Activated CD4-positive, alpha-beta T cell treated with anti-CD3 and anti-CD28 coated beads for 48 hours (primary cell): Measurements from ENCODE around the gene NUDT13.
A peak's percentile ranks its signal among the peaks of the same experiment; 100 is the strongest.
"Not testable (repeated sequence)": the region's sequence is repeated elsewhere in the genome, so short reads cannot be mapped to it uniquely, and the experiment has no call there.

ENCODE experiments used
- DNase-seq: peaks from one replicate; pipeline ENCODE4 v3.0.0-alpha.2; 2020

NUDT13 gene

DNA sequence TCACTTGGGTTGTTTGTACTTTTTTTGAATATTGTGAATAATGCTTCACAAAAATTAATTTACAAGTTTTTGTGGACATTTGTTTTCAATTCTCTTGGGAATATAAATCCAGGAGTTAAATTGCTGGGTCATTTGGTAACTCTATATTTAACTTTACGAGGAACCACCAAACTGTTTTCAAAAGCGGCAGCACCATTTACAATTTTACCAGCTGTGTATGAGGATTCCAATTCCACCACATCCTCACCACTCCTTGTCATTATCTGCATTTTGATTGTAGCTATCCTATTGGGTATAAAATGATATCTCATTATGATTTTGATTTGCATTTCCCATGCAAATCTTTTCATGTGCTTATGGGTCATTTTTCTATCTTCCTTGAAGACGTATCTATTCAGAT is 4.0 kb upstream of the NUDT13 start:
- no peak for DNase-seq

DNA sequence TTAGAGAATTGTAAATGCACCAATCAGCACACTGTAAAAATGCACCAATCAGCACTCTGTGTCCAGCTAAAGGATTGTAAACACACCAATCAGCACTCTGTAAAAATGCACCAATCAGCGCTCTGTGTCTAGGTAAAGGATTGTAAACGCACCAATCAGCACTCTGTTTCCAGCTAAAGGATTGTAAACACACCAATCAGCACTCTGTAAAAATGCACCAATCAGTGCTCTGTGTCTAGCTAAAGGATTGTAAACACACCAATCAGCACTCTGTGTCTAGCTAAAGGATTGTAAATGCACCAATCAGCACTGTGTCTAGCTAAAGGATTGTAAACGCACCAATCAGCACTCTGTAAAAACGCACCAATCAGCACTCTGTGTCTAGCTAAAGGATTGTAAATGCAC is 1.0 kb upstream of the NUDT13 start:
- not testable (repeated sequence) for DNase-seq

DNA sequence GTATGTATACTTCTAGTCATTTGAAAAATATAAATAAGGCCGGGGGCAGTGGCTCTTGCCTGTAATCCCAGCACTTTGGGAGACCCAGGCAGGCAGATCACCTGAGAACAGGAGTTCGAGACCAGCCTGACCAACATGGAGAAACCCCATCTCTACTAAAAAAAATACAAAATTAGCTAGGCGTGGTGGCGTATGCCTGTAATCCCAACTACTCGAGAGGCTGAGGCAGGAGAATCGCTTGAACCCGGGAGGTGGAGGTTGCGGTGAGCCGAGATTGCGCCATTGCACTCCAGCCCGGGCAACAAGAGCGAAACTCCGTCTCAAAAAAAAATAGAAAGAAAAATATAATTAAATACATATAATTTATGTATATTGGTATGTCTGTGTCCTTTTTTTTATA is 1.8 kb downstream of the NUDT13 start:
- not testable (repeated sequence) for DNase-seq

DNA sequence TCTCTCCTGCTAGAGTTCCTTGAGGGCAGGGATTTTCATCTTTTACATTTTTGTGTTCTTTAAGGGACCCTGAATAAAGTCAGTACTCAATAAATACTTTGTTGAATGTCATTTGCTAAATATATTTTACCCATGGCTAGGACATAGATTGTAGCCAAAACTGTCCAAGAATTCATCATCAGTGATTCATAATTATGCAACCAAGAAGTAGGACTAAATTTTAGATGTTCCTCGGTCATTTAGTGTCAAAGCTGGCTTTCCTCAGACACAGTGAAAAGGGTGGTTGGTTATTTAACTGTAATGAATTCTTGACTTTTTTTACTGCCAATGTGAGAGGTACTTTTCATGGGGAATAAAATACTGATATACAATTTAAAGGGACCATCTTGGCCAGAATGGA is 3.3 kb downstream of the NUDT13 start:
- DNase-seq = no peak

DNA sequence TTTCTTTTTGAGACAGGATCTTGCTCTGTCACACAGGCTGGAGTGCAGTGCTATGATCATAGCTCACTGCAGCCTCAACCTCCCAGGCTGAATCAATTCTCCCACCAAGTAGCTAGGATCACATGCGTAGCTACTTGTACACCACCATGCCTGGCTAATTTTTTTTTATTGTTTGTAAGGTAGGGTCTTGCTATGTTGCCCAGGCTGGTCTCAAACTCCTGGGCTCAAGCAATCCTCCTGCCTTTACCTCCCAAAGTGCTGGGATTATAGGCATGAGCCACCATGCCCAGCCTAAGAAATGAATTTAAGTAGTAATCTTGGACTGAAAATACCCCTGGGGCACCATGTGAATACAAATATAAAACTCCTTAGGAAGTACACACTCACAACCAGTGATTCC is 5.8 kb downstream of the NUDT13 start:
- no peak for DNase-seq

DNA sequence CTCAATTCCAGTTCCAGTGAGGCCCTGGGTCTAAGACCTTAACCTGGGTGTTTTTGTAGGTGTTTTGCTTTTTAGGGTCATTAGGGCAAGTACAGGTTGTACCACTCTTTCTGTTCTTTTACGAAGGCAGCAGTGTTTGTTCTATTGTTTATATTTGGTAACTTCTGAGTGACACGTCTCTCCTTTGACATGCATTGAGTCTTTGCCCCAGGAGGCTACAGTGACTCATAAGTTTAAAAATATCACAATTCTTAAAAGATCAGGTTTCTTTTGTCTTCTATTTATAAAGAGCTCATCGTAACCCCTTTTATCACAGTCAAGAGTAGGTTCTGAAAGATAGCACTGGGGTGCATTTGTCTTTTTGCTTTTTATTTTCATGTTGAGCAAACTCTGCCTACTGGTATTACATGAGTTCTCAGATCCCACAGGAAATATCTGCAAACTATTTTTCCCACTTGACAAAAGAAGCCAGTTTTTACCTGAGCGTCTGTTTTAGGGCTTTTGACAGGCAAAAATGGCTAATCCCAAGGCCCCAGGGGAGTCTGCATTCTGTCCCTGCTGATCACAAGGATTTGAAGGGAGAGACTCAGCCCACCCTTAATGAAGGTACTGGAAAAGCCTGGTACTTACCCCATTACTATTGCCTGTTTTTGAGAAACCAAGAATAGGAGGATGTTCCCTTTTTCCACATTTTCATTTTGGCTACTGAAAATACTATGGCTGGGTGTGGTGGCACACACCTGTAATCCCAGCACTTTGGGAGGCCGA is 7.9 kb downstream of the NUDT13 start:
- no peak for DNase-seq

DNA sequence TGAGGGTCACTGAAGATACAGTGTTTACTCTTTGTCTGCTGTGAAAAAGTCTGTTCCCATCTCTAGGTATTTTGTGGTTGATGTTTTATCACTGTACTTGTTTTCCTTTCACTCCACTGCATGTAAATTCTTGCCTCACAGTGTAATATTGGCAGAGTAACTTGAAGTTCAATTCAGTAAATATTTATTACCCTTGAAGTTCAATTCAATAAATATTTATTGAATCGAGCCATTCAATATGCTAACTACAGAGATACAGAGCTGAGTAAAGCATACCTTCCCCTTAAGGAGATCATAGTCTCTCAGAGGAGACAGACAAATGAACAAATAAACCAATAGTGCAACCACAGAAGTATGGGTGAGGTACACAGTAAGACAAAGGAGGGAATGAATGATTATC is 9.2 kb downstream of the NUDT13 start:
- no peak for DNase-seq

DNA sequence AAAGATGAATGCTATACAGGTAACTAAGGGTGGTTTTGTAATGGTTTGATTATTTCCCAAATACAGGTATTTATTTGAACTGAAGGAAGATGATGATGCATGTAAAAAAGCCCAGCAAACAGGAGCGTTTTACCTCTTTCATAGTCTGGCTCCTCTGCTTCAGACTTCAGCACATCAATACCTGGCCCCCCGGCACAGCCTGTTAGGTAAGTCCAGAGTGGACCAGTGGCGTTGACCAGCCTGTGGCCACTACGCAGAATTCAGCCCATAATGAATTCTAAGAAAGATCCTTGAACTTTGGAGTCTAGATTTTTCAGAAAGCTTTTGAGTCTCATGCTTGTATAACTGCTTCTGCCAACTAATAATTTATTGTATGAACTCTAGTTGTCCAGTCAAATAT is 9.7 kb downstream of the NUDT13 start:
- DNase-seq = no peak

DNA sequence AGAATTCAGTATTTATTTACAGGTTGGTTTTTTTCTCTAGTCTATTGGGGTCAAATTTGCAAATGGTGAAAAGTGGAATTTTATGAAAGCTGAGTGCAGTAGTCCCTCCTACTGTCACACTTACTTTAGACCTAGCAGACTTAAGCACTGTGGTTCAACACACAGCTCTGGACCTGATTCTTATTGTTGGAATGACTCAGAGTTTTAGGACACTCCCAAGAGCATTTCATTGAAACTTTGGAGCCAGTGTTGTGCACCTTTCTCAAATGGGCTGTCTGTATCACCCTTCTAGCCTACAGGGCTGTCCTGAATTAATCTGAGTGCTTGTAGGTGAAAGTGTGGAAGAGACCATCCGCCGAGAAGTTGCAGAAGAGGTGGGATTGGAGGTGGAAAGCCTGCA is 16.1 kb downstream of the NUDT13 start:
- DNase-seq = no peak

DNA sequence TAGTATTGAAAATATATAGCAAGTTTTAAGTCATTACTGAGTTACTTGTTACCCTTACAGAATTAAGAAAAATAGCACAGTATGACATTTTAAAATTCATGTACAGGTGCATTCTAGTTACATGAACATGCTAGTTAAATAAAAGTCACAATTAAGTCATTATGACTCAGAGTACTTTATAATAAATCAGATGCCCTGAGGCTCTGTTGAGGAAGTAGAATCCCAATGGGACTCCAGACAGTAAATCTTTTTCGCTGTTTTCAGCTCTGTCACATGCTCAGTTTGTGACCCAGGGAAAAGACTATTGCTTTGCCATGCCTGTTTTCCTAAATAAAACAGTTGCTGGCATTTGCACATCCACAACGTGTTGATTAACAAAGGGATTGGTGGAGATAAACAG is 21.0 kb downstream of the NUDT13 start:
- no peak for DNase-seq

DNA sequence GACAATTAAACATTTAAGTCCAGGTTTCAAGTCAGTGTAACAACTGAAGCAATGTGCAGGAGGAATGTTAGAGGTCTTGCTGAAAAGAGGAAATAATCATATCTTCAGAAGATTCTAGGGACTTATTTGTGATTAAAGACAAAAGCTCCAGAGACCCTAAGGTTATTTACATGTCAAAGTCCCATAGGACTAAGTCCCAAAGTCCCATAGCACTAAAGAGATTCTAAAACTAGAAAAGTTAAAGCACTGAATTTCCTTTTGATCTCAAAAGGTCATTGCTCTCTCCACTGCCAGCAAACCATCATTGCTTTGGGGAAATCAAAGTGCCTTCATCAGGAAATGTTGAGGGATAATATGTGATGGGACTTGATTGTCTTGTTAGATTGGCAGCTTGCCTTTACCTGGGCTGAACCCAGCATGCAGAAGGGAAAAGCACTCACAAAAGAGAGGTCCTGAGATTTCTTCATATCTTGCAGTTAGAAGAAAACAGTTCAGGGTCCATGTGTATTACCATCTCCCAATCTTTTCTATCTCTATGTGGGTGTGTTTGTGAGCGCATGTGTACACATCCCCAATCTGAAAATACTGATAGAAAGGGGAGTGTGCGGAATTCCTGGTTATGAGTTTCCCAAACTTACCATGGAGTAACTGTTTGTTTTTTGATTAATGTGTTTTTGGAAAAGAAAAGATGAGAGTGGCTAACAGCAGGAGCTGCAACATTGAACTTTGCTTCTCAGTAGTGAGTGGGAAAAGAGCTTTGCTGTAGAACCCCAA is 21.8 kb downstream of the NUDT13 start:
- DNase-seq = no peak

DNA sequence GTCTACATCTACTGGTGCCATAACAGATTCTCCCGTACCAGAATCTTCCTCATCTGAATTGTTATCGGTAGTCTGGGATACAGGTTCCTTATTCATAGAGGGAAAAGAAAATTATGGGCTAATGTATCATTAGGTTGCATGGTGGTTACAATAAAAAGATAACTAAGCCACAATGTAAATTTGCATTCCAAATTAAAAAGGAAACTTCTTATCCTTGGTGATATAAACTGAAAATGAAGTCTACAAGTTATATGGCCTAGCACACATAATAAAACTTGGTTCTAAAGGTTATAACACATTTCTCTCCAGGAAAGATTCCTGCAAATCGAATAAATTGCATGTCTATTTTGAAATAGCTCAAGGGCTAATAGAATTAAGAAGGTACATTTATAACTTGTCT is 24.5 kb downstream of the NUDT13 start:
- no peak for DNase-seq

DNA sequence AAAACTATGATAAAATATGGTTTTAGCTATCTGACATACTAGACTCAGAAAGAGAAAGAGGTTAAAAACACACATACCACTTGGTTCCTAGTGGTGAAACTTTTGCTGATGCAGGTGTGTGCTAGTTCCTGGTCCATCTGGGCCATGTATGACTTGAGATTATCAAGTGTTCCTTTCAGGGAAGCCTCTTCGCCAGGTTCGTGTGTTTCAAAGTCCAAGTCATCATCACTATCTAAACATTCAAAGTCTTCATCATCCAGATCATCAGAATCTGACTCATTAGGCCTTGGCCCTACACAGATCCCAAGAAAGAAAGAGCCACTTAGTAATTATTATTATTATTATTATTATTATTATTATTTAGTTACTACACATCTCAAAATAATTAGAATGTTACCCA is 26.4 kb downstream of the NUDT13 start:
- DNase-seq = no peak

DNA sequence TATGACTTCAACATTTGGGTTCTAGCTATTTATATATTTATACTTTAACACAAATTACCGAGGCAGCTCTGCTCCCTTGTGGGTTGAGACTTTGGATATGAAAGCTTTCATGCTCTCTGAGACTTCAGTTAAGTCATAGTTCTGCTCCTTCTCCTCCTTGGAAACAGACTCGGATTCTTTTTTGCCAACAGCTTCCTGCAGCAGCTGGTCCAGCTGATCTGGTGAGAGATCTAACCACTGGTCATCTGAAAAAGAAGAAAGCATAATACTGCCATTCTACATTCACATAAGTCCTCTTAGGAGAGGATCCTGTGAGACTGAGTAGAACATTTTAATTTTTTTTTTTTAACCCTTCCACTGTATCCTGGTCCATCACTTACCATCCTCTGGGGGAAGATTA is 29.0 kb downstream of the NUDT13 start:
- DNase-seq = no peak

DNA sequence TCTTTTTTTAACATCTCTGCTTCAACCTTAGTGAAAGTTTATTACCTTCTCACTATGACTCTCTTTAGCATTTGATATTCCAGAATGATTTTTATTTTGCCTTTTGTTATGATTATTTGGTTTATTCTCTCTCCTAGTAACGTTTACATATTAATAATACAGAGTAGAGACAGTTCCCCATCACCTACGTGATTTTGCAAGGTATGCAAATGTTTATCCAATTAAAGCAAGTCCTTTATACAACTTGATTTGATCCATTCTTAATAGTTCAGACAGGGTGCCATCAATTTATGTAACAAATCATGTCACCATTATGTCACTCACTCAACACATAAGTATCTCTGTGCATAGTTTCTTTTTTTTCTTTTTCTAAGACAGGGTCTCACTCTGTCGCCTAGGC is 31.3 kb downstream of the NUDT13 start:
- no peak for DNase-seq

DNA sequence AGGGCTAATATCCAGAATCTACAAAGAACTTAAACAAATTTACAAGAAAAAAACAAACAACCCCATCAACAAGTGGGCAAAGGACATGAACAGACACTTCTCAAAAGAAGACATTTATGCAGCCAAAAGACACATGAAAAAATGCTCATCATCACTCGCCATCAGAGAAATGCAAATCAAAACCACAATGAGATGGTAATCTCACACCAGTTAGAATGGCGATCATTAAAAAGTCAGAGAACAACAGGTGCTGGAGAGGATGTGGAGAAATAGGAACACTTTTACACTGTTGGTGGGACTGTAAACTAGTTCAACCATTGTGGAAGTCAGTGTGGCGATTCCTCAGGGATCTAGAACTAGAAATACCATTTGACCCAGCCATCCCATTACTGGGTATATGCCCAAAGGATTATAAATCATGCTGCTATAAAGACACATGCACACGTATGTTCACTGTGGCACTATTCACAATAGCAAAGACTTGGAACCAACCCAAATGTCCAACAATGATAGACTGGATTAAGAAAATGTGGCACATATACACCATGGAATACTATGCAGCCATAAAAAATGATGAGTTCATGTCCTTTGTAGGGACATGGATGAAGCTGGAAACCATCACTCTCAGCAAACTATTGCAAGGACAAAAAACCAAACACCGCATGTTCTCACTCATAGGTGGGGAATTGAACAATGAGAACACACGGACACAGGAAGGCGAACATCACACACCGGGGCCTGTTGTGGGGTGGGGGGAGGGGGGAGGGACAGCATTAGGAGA is 40.6 kb downstream of the NUDT13 start:
- DNase-seq = not testable (repeated sequence)

DNA sequence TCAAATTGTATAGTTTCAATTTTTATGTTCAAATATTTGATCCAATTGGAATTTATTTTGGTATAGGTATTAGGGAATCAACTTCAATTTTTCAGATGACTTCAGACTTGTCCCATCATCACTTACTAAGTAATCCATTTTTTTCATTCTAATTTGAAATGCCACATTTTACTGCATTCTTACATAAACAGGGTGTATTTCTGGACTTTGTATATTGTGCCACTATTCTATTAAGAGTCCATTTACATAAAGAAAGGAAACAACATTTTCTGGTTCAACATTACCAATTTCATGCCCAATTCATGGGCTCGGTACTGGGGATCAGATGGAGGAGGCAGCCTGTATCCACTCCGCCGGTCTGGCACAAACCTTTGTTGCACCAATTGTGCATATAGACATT is 41.8 kb downstream of the NUDT13 start:
- no peak for DNase-seq

DNA sequence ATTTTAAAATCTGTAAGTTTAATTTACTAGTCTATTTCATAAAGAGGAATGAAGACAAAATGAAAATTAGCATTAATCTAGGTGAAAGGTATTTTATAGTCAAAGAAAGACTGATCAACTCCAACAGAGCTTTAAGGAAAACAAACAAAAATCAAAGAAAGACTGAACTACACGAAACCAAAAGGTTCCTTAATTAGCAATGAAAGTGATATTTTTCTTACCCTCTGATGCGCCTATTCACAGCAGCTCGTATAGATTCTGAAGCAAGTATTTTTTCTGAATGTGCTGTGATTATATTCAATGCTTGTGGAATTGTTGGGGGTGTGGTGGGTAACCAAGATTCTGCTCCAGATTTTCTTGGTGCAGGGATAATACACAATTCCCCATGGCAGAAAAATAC is 45.8 kb downstream of the NUDT13 start:
- DNase-seq = no peak

DNA sequence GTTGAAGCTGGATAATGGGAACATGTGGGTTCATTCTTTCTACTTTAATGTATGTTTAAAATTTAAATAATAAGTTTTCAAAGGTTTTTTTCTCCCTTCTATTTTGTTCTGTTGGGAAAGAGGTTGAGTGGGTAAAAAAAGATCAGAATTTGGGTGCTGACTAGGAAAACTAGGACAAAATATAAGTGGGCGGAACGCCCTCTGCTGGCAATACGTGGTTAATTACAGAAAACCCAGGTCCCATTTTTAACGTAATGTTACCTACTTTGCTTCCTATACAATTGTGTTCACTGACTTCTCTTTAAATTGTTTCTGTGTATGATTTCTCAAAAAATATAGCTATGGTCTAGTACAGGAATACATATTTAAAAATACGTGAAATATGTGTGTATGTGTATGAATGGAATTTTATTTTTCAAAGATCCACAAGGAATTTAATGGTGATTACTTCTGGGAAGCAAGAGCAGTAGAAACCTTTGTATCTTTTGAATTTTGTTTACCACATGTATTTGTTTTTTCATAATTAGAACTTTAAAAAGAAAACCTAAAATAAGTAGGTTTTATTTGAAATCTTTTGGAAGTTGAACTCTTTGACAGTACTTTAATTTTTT is 48.9 kb downstream of the NUDT13 start:
- peak; percentile 65 for DNase-seq

DNA sequence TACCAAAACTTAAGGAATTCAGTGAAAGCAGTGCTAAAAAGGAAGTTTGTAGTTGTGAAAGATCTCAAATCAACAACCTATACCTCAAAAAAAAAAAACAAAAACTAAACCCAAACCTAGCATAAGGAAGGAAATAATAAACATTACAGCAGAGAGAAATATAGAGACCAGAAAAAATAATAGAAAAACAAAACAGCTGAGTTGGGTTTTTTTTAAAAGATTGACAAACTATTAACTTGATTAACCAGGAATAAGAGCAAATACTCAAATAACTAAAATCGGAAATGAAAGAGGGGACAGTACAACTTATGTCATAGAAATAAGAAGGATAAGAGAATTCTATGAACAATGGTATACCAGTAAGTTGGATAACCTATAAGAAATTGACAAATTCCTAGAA is 50.8 kb downstream of the NUDT13 start:
- DNase-seq = no peak

DNA sequence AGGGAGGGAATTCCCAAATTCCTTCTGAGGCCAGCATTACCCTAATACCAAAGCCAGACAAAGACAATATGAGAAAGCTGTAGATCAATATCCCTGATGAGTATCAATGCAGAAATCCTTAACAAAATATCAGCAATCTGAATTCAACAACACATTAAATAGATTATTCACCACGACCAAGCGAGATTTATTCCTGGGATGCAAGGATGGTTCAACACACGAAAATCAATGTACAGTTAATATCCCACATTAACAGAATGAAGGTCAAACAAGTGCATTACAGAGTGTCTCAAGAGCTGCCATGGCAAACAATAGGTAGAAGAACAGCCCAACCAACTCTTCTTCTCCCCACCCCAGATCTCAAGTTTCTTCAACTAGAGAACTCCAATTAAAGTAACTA is 51.4 kb downstream of the NUDT13 start:
- DNase-seq = no peak

DNA sequence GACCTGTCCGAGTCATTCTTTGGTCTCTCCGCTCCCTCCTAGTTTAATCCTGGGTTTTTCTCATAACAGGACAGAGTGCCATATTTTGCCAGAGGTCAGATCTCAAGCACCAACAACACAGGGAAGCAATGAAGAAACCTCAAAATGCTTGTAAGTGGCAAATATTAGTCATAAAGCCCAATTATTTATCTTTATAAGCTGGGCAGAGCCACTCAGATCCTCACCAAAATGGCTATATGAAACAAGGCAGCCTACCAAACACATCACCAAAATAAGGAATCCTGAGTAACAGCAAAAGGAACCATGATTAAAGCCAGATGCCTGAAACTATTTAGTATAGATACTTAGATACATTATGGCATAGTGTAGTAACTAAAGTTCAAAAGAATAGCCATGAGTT is 52.8 kb downstream of the NUDT13 start:
- DNase-seq = no peak

DNA sequence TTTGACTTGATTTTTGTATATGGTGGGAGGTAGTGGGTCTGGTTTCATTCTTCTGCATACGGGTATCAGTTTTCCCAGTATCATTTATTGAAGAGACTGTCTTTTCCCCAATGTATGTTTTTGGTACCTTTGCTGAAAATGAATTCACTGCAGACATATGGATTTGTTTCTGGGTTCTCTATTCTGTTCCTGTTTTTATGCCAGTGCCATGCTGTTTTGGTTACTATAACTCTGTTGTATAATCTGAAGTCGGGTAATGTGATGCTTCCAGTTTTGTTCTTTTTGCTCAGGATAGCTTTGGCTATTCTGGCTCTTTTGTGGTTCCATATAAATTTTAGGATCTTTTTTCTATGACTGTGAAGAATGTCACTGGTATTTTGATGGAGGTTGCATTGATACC is 56.7 kb downstream of the NUDT13 start:
- no peak for DNase-seq

DNA sequence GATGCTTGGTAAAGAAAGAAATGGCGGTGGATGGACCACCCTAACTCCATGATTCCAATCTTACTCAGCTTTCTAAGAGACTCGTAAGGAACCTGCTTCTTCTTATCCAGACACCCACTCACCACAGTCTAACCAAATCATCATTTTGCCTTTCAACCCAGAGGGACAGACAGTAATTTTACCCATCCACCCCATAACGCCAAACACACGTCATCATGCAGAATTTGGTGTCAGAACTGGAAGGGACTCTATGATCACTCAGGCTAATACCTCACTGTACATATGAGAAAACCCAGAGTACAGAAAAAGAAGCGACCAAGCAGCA is 57.2 kb downstream of the NUDT13 start:
- peak; percentile 31 for DNase-seq
